Epithelial cell of proximal tubule (primary cell): Measurements from ENCODE around the gene INTS1. TPM values are rescaled to one million over a fixed set of nuclear protein-coding genes. Genes with fewer than 3 reads are reported as not detected.
A peak's percentile ranks its signal among the peaks of the same experiment; 100 is the strongest.

Source experiments
- DNase-seq: peaks from one replicate; pipeline ENCODE4 v3.0.0-alpha.2; 2011; ENCODE audit warnings: low read depth
- H3K4me3 ChIP-seq: 2 replicates; pipeline ENCODE4 v1.5.1; 2011; ENCODE audit warnings: low read depth, mild to moderate bottlenecking, low read length
- CTCF ChIP-seq: conservative IDR thresholded peaks from 2 replicates; pipeline ENCODE4 v1.5.1; 2012; ENCODE audit warnings: low read depth, mild to moderate bottlenecking, low read length
- total RNA-seq: library from RNA; depleted of rRNA; stranded (reverse); fragments of >200 nt; gene quantifications from 2 replicates; pipeline ENCODE4 v1.2.3, GENCODE V29; 2015

INTS1 gene
- total RNA-seq, 1 donor from 2014 or later, result 88.2 TPM

- DNase-seq, result no peak
- TF ChIP-seq CTCF, result no peak
- peak overlapping the region; percentile 57 for H3K4me3 ChIP-seq
Measured at GRCh38 chr7:1537535-1538412, 33.6 kb upstream of the INTS1 start.

- TF ChIP-seq CTCF, result no peak
- peak overlapping the region; percentile 57 for H3K4me3 ChIP-seq
- DNase-seq, result no peak
Measured at GRCh38 chr7:1536743-1537534, 32.8 kb upstream of the INTS1 start.

- H3K4me3 ChIP-seq, result no peak overlapping the region
- no peak for DNase-seq
- TF ChIP-seq CTCF, result no peak
Measured at GRCh38 chr7:1536455-1536742, 32.2 kb upstream of the INTS1 start.

GRCh38 chr7:1535701-1536454 is 31.7 kb upstream of the INTS1 start:
- no peak for DNase-seq
- no peak overlapping the region for H3K4me3 ChIP-seq
- no peak for TF ChIP-seq CTCF

- no peak for TF ChIP-seq CTCF
- no peak for DNase-seq
- no peak overlapping the region for H3K4me3 ChIP-seq
Measured at GRCh38 chr7:1535100-1535458, 30.9 kb upstream of the INTS1 start.

GRCh38 chr7:1534330-1535099 is 30.3 kb upstream of the INTS1 start:
- no peak overlapping the region for H3K4me3 ChIP-seq
- DNase-seq, result no peak
- TF ChIP-seq CTCF, result no peak
